H1 (cell line): Measurements from ENCODE around the gene DOCK3. TPM values are rescaled to one million over a fixed set of nuclear protein-coding genes. Genes with fewer than 3 reads are reported as not detected.

Experiments
- CTCF ChIA-PET: fragments of 300-600 bp; sonication (Branson Sonifier 250); formaldehyde crosslinking; loops from one replicate; lab custom pipeline; 2021; ENCODE audit not compliant: partially characterized antibody; lab: Charles Lee
- POLR2A ChIA-PET: fragments of 300-600 bp; sonication (Branson Sonifier 250); formaldehyde crosslinking; loops from one replicate; lab custom pipeline; 2021; ENCODE audit warnings: inconsistent platforms; ENCODE audit not compliant: partially characterized antibody; lab: Charles Lee
- DNase-seq, 2 experiments: peaks; one replicate each; pipeline versions ENCODE4 v3.0.0 to v3.0.0-alpha.2; 2010 to 2022; ENCODE audit warnings: low spot score in 2 of 2, low read depth in 1 of 2, mixed read lengths in 1 of 2
- FAIRE-seq: peaks from 2 replicates; lab custom pipeline; 2011; peaks lifted over from hg19 to GRCh38; lab: Jason Lieb, UNC
- H2AFZ ChIP-seq: 2 replicates; pipeline ENCODE4 v1.8.1; 2012; ENCODE audit warnings: low read length, inconsistent platforms
- H2AK5ac ChIP-seq: 2 replicates; pipeline ENCODE4 v1.6.1; 2013; ENCODE audit warnings: low read depth, low read length
- H2BK120ac ChIP-seq: replicated peaks from 2 replicates; pipeline ENCODE3; 2013; ENCODE audit warnings: low read depth, low read length, inconsistent platforms
- H2BK12ac ChIP-seq: 2 replicates; pipeline ENCODE4 v1.6.1; 2013; ENCODE audit warnings: low read depth, low read length
- H2BK15ac ChIP-seq: 2 replicates; pipeline ENCODE4 v1.6.1; 2013; ENCODE audit warnings: low read length
- H2BK20ac ChIP-seq: 2 replicates; pipeline ENCODE4 v1.6.1; 2013; ENCODE audit warnings: low read length
- H2BK5ac ChIP-seq: 2 replicates; pipeline ENCODE4 v1.6.1; 2013; ENCODE audit warnings: low read depth, low read length
- H3K14ac ChIP-seq: 2 replicates; pipeline ENCODE4 v1.6.1; 2013; ENCODE audit warnings: inconsistent platforms; ENCODE audit not compliant: insufficient read length
- H3K18ac ChIP-seq: 2 replicates; pipeline ENCODE4 v1.6.1; 2013; ENCODE audit warnings: low read length; ENCODE audit errors: extremely low read depth
- H3K23ac ChIP-seq: 2 replicates; pipeline ENCODE4 v1.6.1; 2013; ENCODE audit warnings: inconsistent platforms; ENCODE audit not compliant: insufficient read length
- H3K23me2 ChIP-seq: 2 replicates; pipeline ENCODE4 v1.6.1; 2013; ENCODE audit warnings: low read depth, low read length
- H3K27ac ChIP-seq: 2 replicates; pipeline ENCODE4 v1.6.1; 2011; ENCODE audit warnings: low read depth, low read length, inconsistent platforms
- H3K27me3 ChIP-seq, 4 experiments: replicated peaks in 1 of 4; 1 replicate in 1 of 4; 2 replicates in 3 of 4; pipeline versions ENCODE4 v1.6.1 to v1.8.1; 2011 to 2013; ENCODE audit warnings: low read length in 3 of 4, mild to moderate bottlenecking in 3 of 4, inconsistent platforms in 2 of 4, mixed read lengths in 2 of 4, moderate library complexity in 1 of 4; ENCODE audit not compliant: control insufficient read depth in 3 of 4, insufficient read depth in 3 of 4; ENCODE audit errors: extremely low read depth in 1 of 4
- H3K36me3 ChIP-seq, 4 experiments: 2 replicates each; pipeline versions ENCODE4 v1.6.1 to v1.8.1; 2011 to 2013; ENCODE audit warnings: mild to moderate bottlenecking in 4 of 4, low read length in 3 of 4, moderate library complexity in 2 of 4, control low read depth in 1 of 4, inconsistent platforms in 1 of 4; ENCODE audit not compliant: insufficient read depth in 4 of 4, control insufficient read depth in 2 of 4
- H3K4ac ChIP-seq: replicated peaks from 2 replicates; pipeline ENCODE3; 2013; ENCODE audit warnings: low read length, low read depth, mixed read lengths, inconsistent platforms; ENCODE audit not compliant: insufficient read length
- H3K4me1 ChIP-seq, 4 experiments: replicated peaks in 1 of 4; 1 replicate in 1 of 4; 2 replicates in 3 of 4; pipeline versions ENCODE4 v1.6.1 to v1.8.1; 2011 to 2013; ENCODE audit warnings: low read length in 3 of 4, inconsistent platforms in 2 of 4, mixed read lengths in 1 of 4; ENCODE audit not compliant: insufficient read depth in 4 of 4, control insufficient read depth in 3 of 4
- H3K4me2 ChIP-seq, 2 experiments: 2 replicates each; pipeline versions ENCODE4 v1.6.1 to v1.8.1; 2011 to 2013; ENCODE audit warnings: low read depth in 2 of 2, low read length in 2 of 2, control low read depth in 1 of 2, inconsistent platforms in 1 of 2, mild to moderate bottlenecking in 1 of 2; ENCODE audit not compliant: insufficient read depth in 1 of 2
- H3K4me3 ChIP-seq, 4 experiments: fragments of 200-600, 300-600 bp in 1 of 4; sonication (generic), shearing (Covaris generic), sonication (Bioruptor Twin) in 1 of 4; 2 replicates each; pipeline versions ENCODE4 v1.5.1 to v1.8.1; 2011 to 2016; ENCODE audit warnings: low read length in 4 of 4, low read depth in 3 of 4, control low read depth in 2 of 4, inconsistent platforms in 2 of 4, mild to moderate bottlenecking in 2 of 4, mixed read lengths in 1 of 4, moderate library complexity in 1 of 4; ENCODE audit not compliant: insufficient read depth in 2 of 4; ENCODE audit errors: extremely low read depth in 1 of 4
- H3K56ac ChIP-seq: replicated peaks from 2 replicates; pipeline ENCODE3; 2013; ENCODE audit warnings: low read depth, mild to moderate bottlenecking, mixed read lengths, low read length, inconsistent platforms; ENCODE audit not compliant: insufficient read length
- H3K79me1 ChIP-seq: 2 replicates; pipeline ENCODE4 v1.6.1; 2013; ENCODE audit warnings: low read depth, low read length, control low read depth
- H3K79me2 ChIP-seq, 2 experiments: 2 replicates each; pipeline versions ENCODE4 v1.6.1 to v1.8.1; 2012 to 2013; ENCODE audit warnings: low read length in 2 of 2, mild to moderate bottlenecking in 2 of 2, inconsistent platforms in 1 of 2; ENCODE audit not compliant: insufficient read depth in 2 of 2, control insufficient read depth in 1 of 2
- H3K9ac ChIP-seq, 4 experiments: replicated peaks in 1 of 4; 1 replicate in 1 of 4; 2 replicates in 3 of 4; pipeline versions ENCODE4 v1.6.1 to v1.8.1; 2011 to 2013; ENCODE audit warnings: low read depth in 3 of 4, low read length in 3 of 4, control low read depth in 2 of 4, mild to moderate bottlenecking in 2 of 4, moderate library complexity in 2 of 4, inconsistent platforms in 1 of 4; ENCODE audit errors: extremely low read depth in 1 of 4
- H3K9me3 ChIP-seq, 2 experiments: 2 replicates each; pipeline versions ENCODE4 v1.6.1 to v1.8.1; 2012 to 2013; ENCODE audit warnings: mild to moderate bottlenecking in 2 of 2, moderate library complexity in 2 of 2, control low read depth in 1 of 2, inconsistent platforms in 1 of 2, low read depth in 1 of 2, low read length in 1 of 2, mixed read lengths in 1 of 2; ENCODE audit not compliant: insufficient read depth in 2 of 2
- H4K20me1 ChIP-seq, 2 experiments: replicated peaks in 1 of 2; 2 replicates each; pipeline versions ENCODE3 to v1.8.1; 2011 to 2013; ENCODE audit warnings: inconsistent platforms in 2 of 2, low read length in 2 of 2, mild to moderate bottlenecking in 1 of 2; ENCODE audit not compliant: insufficient read depth in 2 of 2, control insufficient read depth in 1 of 2
- H4K5ac ChIP-seq: 2 replicates; pipeline ENCODE4 v1.6.1; 2013; ENCODE audit warnings: low read length, low read depth, mixed read lengths, inconsistent platforms; ENCODE audit not compliant: insufficient read length
- H4K8ac ChIP-seq: 2 replicates; pipeline ENCODE4 v1.8.0; 2013; ENCODE audit warnings: mild to moderate bottlenecking, moderate library complexity, low read length, inconsistent platforms; ENCODE audit not compliant: insufficient read depth; ENCODE audit errors: extremely low read depth
- H4K91ac ChIP-seq: replicated peaks from 2 replicates; pipeline ENCODE3; 2013; ENCODE audit warnings: low read length, mixed read lengths, inconsistent platforms; ENCODE audit not compliant: insufficient read length
- CTCF ChIP-seq, 3 experiments: IDR thresholded peaks; 1 replicate in 2 of 3; 2 replicates in 1 of 3; pipeline versions ENCODE4 v1.5.1 to v1.6.1; 2011; ENCODE audit warnings: low read length in 3 of 3, mild to moderate bottlenecking in 3 of 3, inconsistent platforms in 2 of 3, low read depth in 1 of 3, moderate library complexity in 1 of 3; ENCODE audit not compliant: insufficient read depth in 1 of 3; ENCODE audit errors: control extremely low read depth in 1 of 3
- EGR1 ChIP-seq: IDR thresholded peaks from 2 replicates; pipeline ENCODE4 v1.6.1; 2011; ENCODE audit warnings: low read depth, low read length, borderline replicate concordance
- FOSL1 ChIP-seq: IDR thresholded peaks from 2 replicates; pipeline ENCODE4 v1.6.1; 2011; ENCODE audit warnings: mild to moderate bottlenecking, low read depth, low read length, moderate library complexity; ENCODE audit not compliant: insufficient read depth
- RAD21 ChIP-seq, 2 experiments: IDR thresholded peaks in 1 of 2; conservative IDR thresholded peaks in 1 of 2; 2 replicates each; pipeline ENCODE4 v1.6.1; 2011; ENCODE audit warnings: low read depth in 2 of 2, low read length in 2 of 2, improper control_type of control experiment in 1 of 2, inconsistent platforms in 1 of 2, mild to moderate bottlenecking in 1 of 2, moderate library complexity in 1 of 2
- RNF2 ChIP-seq: fragments of 200-900, 300-1000 bp; sonication (generic); IDR thresholded peaks from 2 replicates; pipeline ENCODE4 v1.7.1; 2016; ENCODE audit warnings: borderline replicate concordance, low read depth, mild to moderate bottlenecking, antibody characterized with exemption, low read length; ENCODE audit not compliant: poor library complexity, severe bottlenecking; ENCODE audit errors: missing control alignments
- SP2 ChIP-seq: IDR thresholded peaks from 2 replicates; pipeline ENCODE4 v1.6.1; 2012; ENCODE audit warnings: mild to moderate bottlenecking, low read length, inconsistent platforms
- WGBS, 2 experiments: shearing (Covaris generic) in 1 of 2; methylation state at CpG; one replicate each; pipeline versions ENCODE4 v1.1.6 to v1.1.7; 2013 to 2015; ENCODE audit warnings: low lambda C conversion rate in 2 of 2, mixed read lengths in 2 of 2, inconsistent platforms in 1 of 2, low coverage in 1 of 2, missing lambda C conversion rate in 1 of 2; ENCODE audit not compliant: insufficient replicate concordance in 2 of 2, insufficient coverage in 1 of 2, insufficient read length in 1 of 2; ENCODE audit errors: extremely low coverage in 1 of 2, missing lambda C conversion rate in 1 of 2; 5-methylcytosine and 5-hydroxymethylcytosine counted together
- polyA plus RNA-seq, 7 experiments: library from polyadenylated mRNA; depleted of rRNA in 3 of 7; stranded (reverse) in 5 of 7; unstranded in 2 of 7; fragments of >200 nt in 5 of 7; fragments of 200-250 nt in 2 of 7; gene quantifications; 1 replicate in 5 of 7; 2 replicates in 1 of 7; 4 replicates in 1 of 7; pipeline versions ENCODE4 v1.2.1 to v1.2.3, GENCODE V29; 2011 to 2013; ENCODE audit warnings: missing spikeins in 2 of 7, mixed read lengths in 2 of 7
- total RNA-seq: library from RNA; stranded (reverse); fragmentation: NEBNext Ultra II Directional; extraction: Animal tissue kit (Norgen Biotek cat#: 25700); gene quantifications from 2 replicates; pipeline ENCODE4 v1.2.1, GENCODE V29; 2021

Gene DOCK3
- total and polyA plus RNA-seq, 2 of the 8 experiments (the other 6 are each of a cell fraction or from before 2014, with no cell fraction given) = 2.7 to 5.0 TPM

- no peaks in the 10 kb centered on the region for H3K79me2 ChIP-seq
- H2BK12ac ChIP-seq = no peak overlapping the region
- peak; percentile 91 to 94 for TF ChIP-seq RAD21 (IDR thresholded peaks at IDR 0.05 in 1 of 2, conservative IDR thresholded peaks at IDR 0.05 in 1 of 2; ENCODE audit: low read depth in 2 of 2, low read length in 2 of 2)
- no peak for TF ChIP-seq SP2
- peak; percentile 28 to 80 (median 77) for TF ChIP-seq CTCF (IDR thresholded peaks at IDR 0.05; ENCODE audit: control extremely low read depth in 1 of 3, insufficient read depth in 1 of 3, low read depth in 1 of 3, low read length in 3 of 3)
- no peak for TF ChIP-seq RNF2
- TF ChIP-seq FOSL1 = no peak
- no peak for TF ChIP-seq EGR1
- H3K18ac ChIP-seq = no peak overlapping the region
- no peak overlapping the region for H3K4me2 ChIP-seq
- 82% methylated on average over 5 of the region's 5 CpGs; no CpG with 5 or more reads in 1 of the 2 experiments for WGBS, 2 experiments
- no peak overlapping the region for H3K27ac ChIP-seq
- no peaks in the 10 kb centered on the region for H4K20me1 ChIP-seq
- H2BK120ac ChIP-seq = no peak overlapping the region
- H3K9ac ChIP-seq = no peak overlapping the region
- peak in 1 of 2 experiments; percentile 61 for DNase-seq
- H3K4ac ChIP-seq = no peak overlapping the region
- no peaks in the 10 kb centered on the region for H3K9me3 ChIP-seq
- H3K4me3 ChIP-seq = no peak overlapping the region
- FAIRE-seq = peak; percentile 98
- H4K5ac ChIP-seq = no peak overlapping the region
- no peak overlapping the region for H4K8ac ChIP-seq
- H3K23ac ChIP-seq = no peak overlapping the region
- no peaks in the 10 kb centered on the region for H3K79me1 ChIP-seq
- no peak overlapping the region for H2BK15ac ChIP-seq
- no peaks in the 10 kb centered on the region for H3K4me1 ChIP-seq
- ChIA-PET POLR2A (interaction anchor here (0.6 to 1.1 kb wide), 2 partner anchors 204 to 208 kb away, joined by 3 to 5 read pairs; no protein-coding TSS in a partner anchor), CTCF (interaction anchor here (0.6 to 3.6 kb wide), 30 partner anchors 9 to 645 kb away, joined by 3 to 24 read pairs (median 4); partner anchors contain the start of genes DOCK3, HEMK1 and MAPKAPK3)
- H4K91ac ChIP-seq = no peak overlapping the region
- no peaks in the 10 kb centered on the region for H3K27me3 ChIP-seq
- H2AFZ ChIP-seq = no peak overlapping the region
- H2BK5ac ChIP-seq = no peak overlapping the region
- H3K56ac ChIP-seq = no peak overlapping the region
- H3K23me2 ChIP-seq = no peaks in the 10 kb centered on the region; the same call in 1 of the 2 replicates
- no peaks in the 10 kb centered on the region for H3K36me3 ChIP-seq
- H3K14ac ChIP-seq = no peak overlapping the region
- H2BK20ac ChIP-seq = no peak overlapping the region
- H2AK5ac ChIP-seq = no peak overlapping the region
Observed at GRCh38 chr3:50885070-50885850, 210.5 kb downstream of the DOCK3 start.
